Activated naive CD4-positive, alpha-beta T cell treated with anti-CD3 and anti-CD28 coated beads, Interleukin-2, amount 50 U/mL, for 16 hours (primary cell): ENCODE measurements around the gene PPFIBP2.
"Not testable (repeated sequence)": the region's sequence is repeated elsewhere in the genome, so short reads cannot be mapped to it uniquely, and the experiment has no call there.

Experiments used
- DNase-seq: peaks from one replicate; pipeline ENCODE4 v3.0.0-alpha.2; 2020

Gene PPFIBP2

DNA sequence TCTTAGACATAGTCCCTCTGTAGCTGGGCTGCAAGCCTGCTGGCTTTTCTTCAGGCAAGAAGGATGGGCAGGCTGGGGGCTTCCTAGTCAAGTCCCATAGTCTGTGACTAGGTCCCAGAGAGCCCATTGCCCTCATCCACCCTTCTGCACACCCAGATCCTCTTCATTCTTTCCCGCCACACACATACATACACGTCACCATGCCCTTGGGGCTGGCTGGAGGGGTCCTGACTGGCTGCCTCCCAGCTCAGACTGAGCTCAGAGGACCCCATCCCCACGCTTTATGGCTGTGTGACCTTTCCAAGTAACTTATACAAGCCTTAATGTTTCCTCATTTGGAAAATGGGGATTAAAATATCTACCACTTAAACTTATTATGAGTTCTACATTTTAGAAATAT lies 13.5 kb upstream of the PPFIBP2 start:
- no peak for DNase-seq

DNA sequence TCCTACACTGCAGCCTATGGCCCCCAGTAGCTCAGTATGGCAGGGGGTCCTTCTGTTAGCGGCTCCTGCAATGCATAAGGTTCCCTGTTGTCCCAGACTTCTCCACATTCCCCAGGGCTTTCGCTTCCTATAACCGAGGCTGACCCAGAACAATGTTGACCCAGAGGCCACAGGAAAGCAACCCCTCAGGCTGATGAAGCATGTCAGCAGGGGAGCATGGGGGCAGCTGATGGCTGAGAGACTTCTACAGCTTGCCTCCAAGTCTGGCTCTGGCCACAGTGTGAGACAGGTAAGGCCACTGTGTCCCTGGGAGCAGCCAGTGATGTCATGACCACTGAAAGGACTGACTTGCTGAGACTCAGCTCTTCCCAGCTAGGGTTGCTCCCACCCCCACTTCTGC lies 12.5 kb upstream of the PPFIBP2 start:
- DNase-seq = no peak

GRCh38 chr11:7501894-7502293 lies 11.9 kb upstream of the PPFIBP2 start:
- no peak for DNase-seq

DNA sequence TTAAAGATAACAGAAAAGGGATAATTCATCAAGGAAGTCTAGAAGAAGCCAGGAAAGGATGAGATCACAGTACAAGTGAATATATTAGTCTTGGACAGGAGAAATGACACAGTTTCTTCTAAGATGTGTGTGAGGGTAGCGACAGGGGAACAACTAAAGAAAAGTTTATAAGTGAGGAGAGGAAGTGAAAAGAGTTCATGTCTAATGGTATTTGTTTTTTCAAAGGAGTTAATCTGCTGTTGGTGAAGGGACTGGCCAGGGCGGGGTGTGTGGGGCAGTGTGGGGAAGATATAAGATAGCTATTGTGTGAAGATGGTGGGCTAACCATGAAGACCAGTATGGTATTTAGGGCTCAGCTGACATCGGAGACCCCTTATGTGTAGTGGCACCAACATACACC lies 7.6 kb upstream of the PPFIBP2 start:
- no peak for DNase-seq

GRCh38 chr11:7508087-7508486 lies 5.7 kb upstream of the PPFIBP2 start:
- no peak for DNase-seq

DNA sequence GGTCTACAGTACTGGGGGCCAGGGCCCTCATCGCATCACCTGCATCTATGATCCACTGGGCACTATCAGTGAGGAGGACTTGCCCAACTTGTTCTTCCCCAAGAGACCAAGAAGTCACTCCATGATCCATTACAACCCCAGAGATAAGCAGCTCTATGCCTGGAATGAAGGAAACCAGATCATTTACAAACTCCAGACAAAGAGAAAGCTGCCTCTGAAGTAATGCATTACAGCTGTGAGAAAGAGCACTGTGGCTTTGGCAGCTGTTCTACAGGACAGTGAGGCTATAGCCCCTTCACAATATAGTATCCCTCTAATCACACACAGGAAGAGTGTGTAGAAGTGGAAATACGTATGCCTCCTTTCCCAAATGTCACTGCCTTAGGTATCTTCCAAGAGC lies 3.8 kb upstream of the PPFIBP2 start:
- DNase-seq = no peak

DNA sequence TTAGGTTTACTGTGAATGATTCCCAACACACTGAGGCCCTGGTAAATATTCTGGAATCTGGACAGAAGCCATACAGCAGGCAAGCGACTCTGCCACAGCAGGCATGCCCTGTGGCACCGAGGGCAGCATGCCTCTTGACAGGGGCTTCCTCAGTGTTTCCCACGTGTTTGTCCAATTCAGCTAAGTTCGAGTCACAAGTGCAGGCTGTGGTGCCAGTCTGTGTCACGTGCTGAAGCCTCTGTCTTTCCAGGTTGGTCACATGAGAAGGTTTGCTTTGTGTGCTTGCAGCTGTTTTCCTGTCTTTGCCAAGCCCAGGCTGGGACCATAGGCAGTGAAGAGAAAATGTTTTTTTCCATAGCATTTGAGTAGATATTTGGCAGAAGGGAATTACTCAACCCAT lies 2.4 kb upstream of the PPFIBP2 start:
- DNase-seq = no peak

- no peak for DNase-seq
These were observed 1.1 kb upstream of the PPFIBP2 start for GRCh38 chr11:7512525-7513233.

GRCh38 chr11:7514099-7514591 lies 346 bp downstream of the PPFIBP2 start:
- peak; percentile 22 for DNase-seq

DNA sequence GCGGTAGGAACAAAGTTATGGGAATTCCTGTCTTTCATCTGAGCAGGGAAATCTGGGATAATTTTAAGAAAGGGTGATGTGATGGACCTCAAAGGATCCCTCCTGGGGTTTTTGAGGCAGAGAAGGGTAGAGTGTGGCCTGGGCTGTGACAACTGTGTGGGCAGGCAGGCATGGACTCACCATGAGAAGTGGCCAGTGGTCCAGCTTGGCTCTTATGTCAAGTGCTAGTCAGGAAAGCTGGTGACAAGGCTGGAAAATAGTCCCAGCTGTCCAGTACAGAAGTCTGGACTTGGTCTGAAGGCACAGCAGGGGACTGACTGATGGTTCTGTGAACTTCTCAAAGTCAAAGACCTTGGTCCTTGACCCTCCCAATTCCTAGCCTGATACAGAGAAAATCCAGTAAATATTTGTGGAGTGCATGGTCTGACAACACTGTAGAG lies 1.7 kb downstream of the PPFIBP2 start:
- DNase-seq = no peak

GRCh38 chr11:7516475-7516874 lies 2.7 kb downstream of the PPFIBP2 start:
- no peak for DNase-seq

DNA sequence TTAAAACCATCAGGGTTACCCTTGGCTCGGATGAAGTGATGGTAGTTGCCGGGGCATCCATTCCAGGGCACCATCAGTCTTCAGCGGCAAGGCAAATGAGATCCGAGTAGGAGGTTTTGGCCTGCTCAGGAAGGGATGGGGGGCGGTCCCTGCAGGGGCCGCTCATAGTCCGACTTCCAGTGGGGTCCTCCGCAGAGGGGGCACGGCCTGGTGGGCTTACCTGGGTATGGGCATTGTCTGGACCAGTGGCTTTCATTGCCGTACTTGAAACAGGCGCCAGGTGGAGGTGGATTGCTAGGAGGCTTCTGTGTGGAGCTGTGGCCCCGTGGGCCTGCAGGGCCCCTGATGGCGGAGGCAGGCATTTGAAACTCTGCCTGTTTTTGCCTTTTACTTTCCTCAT lies 3.9 kb downstream of the PPFIBP2 start:
- not testable (repeated sequence) for DNase-seq

DNA sequence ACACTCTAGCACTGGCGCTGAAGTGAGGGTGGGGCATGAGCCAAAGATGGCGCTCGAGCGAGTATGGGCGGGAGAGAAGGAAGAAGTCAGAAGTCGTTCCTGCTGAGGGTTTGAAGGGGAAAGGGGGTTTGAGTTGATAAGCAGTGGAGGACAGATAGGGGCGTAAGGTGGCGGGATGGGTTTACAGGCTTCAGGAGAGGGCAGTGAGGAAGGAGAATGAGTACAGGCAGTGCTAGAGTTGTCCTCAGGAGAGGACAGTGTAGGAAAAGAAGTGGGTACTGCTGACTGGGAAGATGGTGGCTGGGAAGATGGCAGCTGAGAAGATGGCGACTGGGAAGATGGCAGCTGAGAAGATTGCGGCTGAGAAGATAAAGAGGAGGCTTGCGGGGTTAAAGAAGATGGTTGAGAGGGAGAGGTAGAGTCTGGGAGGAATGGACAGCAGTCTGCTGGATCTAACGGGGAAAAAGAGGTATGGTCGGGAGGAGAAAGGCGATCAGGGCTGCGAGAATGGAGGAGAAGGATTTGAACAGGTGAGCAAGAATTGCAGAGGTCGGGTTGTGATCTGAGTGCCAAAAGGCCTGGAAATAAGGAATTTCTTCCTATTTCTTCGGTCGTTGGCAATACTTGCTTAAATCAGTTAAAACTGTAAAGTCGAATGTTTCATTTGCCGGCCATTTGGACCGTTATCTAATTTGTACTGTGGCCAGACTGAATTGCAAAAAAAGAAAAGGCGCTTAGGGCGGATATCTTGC lies 5.2 kb downstream of the PPFIBP2 start:
- DNase-seq = no peak

GRCh38 chr11:7520011-7520942 lies 6.5 kb downstream of the PPFIBP2 start:
- DNase-seq = no peak

GRCh38 chr11:7520981-7521487 lies 7.2 kb downstream of the PPFIBP2 start:
- DNase-seq = no peak

DNA sequence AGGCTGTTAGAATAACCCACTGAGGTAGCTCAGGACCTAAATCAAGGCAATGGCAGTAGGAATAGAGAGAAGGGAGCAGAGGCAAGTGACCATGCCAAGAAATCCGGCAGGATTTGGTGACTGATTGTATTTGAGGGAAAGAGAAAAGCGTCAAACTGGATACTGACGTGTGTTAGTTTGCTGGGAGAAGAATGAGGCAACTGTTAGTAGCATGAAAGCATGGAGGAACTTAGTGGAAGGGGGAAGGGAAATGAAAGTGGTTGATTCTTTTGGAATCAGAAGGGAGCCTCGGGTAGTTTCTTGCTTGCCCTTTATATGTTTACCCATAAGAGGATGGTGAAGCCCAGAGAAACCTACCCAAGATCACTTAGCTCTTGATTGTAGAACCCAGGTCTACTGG lies 8.3 kb downstream of the PPFIBP2 start:
- DNase-seq = no peak

- DNase-seq = no peak
These were observed 8.7 kb downstream of the PPFIBP2 start for GRCh38 chr11:7522546-7522945.

DNA sequence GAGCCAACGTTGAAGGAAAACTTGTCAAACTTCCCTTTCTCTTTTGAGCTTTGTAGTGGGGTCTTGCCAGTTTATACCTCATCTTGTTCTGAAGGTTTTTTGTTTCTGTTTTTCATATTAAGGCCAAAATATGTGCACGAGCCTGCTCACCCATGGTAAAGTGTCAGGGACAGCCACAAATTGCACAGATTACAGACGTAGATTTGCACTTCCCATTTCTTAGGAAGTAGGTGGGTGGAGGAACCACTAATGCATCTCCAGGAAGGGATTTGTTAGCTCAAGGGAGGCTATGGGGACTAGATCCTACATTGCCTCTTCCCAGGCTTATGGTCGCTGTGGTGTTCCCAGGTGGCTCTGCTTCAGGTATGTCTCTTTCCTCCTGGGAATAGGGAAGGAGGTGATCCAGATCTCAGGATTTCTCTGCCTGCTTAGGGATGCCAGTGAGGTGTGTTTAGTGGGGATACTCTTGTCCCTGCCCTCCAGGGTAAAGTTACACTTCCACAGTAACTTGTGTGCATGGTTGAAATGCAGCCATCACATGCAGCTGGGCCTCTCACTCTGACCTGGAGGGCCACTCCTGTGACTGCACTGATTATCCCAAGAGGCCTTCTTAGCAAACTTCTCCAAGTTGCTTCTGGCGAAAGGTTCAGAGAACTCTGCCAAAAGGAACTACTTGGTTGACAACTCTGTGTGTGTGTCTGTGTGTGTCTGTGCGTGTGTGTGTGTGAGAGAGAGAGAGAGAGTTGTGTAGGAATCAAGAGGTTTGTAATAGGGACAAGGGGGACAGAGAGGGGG lies 9.8 kb downstream of the PPFIBP2 start:
- no peak for DNase-seq

DNA sequence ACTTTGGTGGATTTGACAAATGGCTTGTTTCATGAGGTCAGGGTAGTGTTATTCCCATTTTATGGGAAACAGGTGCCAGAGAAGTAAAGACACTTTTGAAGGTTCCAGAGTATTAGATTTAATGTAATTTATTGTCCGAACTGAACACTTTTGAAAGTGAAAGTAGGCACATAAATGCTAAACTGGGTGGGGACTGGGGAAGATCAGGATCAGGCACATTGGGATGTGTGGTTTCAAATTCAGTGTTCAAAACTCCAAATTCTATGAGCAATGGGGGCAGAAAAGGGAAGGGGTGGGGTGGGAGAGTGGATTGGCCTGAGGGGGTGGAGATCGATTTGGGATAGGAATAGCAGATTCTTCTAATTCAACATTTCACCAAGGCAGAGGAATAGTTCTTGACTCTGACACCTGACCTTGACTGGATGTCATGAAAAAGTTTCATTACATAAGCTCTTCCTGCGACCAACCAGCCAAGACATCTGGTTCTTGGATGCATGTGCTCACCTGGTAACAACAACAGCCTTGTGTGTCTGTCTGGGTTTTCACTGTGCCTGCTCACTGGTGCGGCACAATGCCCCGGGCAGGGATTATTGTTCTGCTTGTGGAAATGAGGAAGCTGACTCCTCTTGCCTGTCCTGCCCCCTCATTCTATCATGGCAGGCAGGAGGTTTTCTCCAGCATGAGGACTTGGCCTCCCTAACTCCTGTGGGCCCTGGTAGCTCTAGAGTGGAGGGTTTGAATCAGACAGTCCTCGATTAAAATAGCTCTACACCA lies 10.8 kb downstream of the PPFIBP2 start:
- DNase-seq = no peak

DNA sequence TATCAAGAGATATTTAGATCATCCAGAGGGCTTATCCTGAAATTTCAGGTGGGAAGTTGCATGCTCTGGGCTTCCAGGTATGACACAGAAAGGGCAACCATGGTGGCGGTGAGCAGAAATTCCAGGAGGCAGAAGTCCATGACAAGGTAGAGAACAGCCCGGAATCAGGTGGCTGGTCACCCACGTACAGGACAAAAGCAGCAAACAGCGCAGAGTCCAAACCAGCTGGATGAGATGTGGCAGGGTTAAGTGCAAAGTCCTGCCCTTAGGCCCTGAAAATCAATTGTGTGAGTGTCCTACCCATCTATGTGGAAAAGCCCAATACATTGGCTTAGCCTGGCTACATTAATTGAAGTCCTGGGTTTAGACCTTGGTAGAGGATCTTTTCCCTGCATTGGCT lies 11.6 kb downstream of the PPFIBP2 start:
- DNase-seq = no peak

- DNase-seq = no peak
These were observed 13.2 kb downstream of the PPFIBP2 start for GRCh38 chr11:7527029-7527428.
